ENCODE results near the gene HLA-A.

- TF ChIP-seq CTCF (IDR thresholded peaks at IDR 0.05) (no peak), POLR2A (IDR thresholded peaks at IDR 0.05) (no peak)
These were observed 29.5 kb upstream of the HLA-A start for GRCh38 chr6:29912840-29913239.

Measured in lower leg skin (tissue), 3 donors.